Upper lobe of left lung (tissue), 6 donors: Measurements from ENCODE around the gene SERPINB10. TPM values are rescaled to one million over a fixed set of nuclear protein-coding genes. Genes with fewer than 3 reads are reported as not detected.
A peak's percentile ranks its signal among the peaks of the same experiment; 100 is the strongest.

Experiments
- ATAC-seq, 2 donors: fragments of 200-7000 bp; cut with Tn5 transposase; one replicate each; pipeline ENCODE4 v1.9.1; 2022; ENCODE audit warnings: mild to moderate bottlenecking in 2 of 2, moderate library complexity in 2 of 2; ENCODE audit not compliant: low FRiP score in 2 of 2
- DNase-seq, 2 donors: peaks; one replicate each; pipeline ENCODE4 v3.0.0-alpha.2; 2019 to 2020
- H3K27ac ChIP-seq, 4 donors: fragments of 200-600 bp; sonication (generic); one replicate each; pipeline ENCODE4 v1.5.1; 2016 to 2019
- H3K27me3 ChIP-seq, 4 donors: fragments of 200-600 bp; sonication (generic); one replicate each; pipeline ENCODE4 v1.5.1; 2017 to 2019
- H3K36me3 ChIP-seq, 4 donors: fragments of 200-600 bp; sonication (generic); one replicate each; pipeline ENCODE4 v1.5.1; 2016 to 2019
- H3K4me1 ChIP-seq, 4 donors: fragments of 200-600 bp; sonication (generic); one replicate each; pipeline ENCODE4 v1.5.1; 2018 to 2019
- H3K4me3 ChIP-seq, 4 donors: fragments of 200-600 bp; sonication (generic); one replicate each; pipeline ENCODE4 v1.5.1; 2017 to 2019; ENCODE audit warnings: mild to moderate bottlenecking in 2 of 4, moderate library complexity in 1 of 4
- H3K9me3 ChIP-seq, 4 donors: fragments of 200-600 bp; sonication (generic); one replicate each; pipeline ENCODE4 v1.5.1; 2018 to 2019
- CTCF ChIP-seq, 6 experiments: fragments of 450-650 bp in 4 of 6; fragments of 200-600 bp in 2 of 6; sonication (generic) in 2 of 6; IDR thresholded peaks; one replicate each; pipeline ENCODE4 v1.5.1; 2016 to 2019; ENCODE audit warnings: antibody characterized with exemption in 6 of 6
- EP300 ChIP-seq, 4 donors: sonication (generic); formaldehyde crosslinking; IDR thresholded peaks; one replicate each; pipeline ENCODE4 v1.5.1; 2017; ENCODE audit warnings: antibody characterized with exemption in 4 of 4, control low read depth in 2 of 4
- POLR2A ChIP-seq, 4 donors: fragments of 450-650 bp; IDR thresholded peaks; one replicate each; pipeline ENCODE4 v1.5.1; 2016 to 2017; ENCODE audit warnings: antibody characterized with exemption in 4 of 4, mild to moderate bottlenecking in 2 of 4
- POLR2AphosphoS5 ChIP-seq, 2 donors: sonication (generic); formaldehyde crosslinking; IDR thresholded peaks; one replicate each; pipeline ENCODE4 v1.5.1; 2017; ENCODE audit warnings: antibody characterized with exemption in 2 of 2
- WGBS, 2 donors: methylation state at CpG; one replicate each; pipeline ENCODE4 v1.1.5; 2017 to 2018; 5-methylcytosine and 5-hydroxymethylcytosine counted together
- total RNA-seq, 6 donors: library from RNA; depleted of rRNA in 4 of 6; stranded (reverse); fragments of >200 nt in 4 of 6; gene quantifications; one replicate each; pipeline versions ENCODE4 v1.1.0 to v1.2.1, GENCODE V29; 2016 to 2021
- donor health status: DM: no; HTN: no; CAD: no; lungs with moderate emphysema.
- donor health status: DM: no; HTN: yes; CAD: no; lungs with severe emphysema.

The SERPINB10 gene
- total RNA-seq, 6 donors from 2014 or later: 0.11 to 0.30 TPM; not detected in 4

GRCh38 chr18:63867368-63868125, 40.2 kb upstream of the SERPINB10 start:
- Histone ChIP-seq H3K4me1 (no peaks in the 10 kb centered on the region), H3K9me3 (no peaks in the 10 kb centered on the region), H3K36me3 (no peaks in the 10 kb centered on the region), H3K4me3 (no peak overlapping the region), H3K27me3 (no peaks in the 10 kb centered on the region), H3K27ac (no peak overlapping the region)
- DNase-seq (no peak), ATAC-seq (no peak)
- TF ChIP-seq POLR2A (IDR thresholded peaks at IDR 0.05) (no peak), POLR2AphosphoS5 (IDR thresholded peaks at IDR 0.05) (no peak), EP300 (IDR thresholded peaks at IDR 0.05) (no peak), CTCF (IDR thresholded peaks at IDR 0.05) (no peak)
- WGBS, 2 donors: 78 to 80% methylated on average over 3 of the region's 3 CpGs

- no peaks in the 10 kb centered on the region for H3K27me3 ChIP-seq
- ATAC-seq (no peak), DNase-seq (no peak)
- H3K36me3 ChIP-seq: no peaks in the 10 kb centered on the region
- TF ChIP-seq POLR2A (IDR thresholded peaks at IDR 0.05): no peak
- no peak for TF ChIP-seq CTCF (IDR thresholded peaks at IDR 0.05)
- TF ChIP-seq POLR2AphosphoS5 (IDR thresholded peaks at IDR 0.05): no peak
- TF ChIP-seq EP300 (IDR thresholded peaks at IDR 0.05): no peak
- WGBS, 2 donors: 86 to 93% methylated on average over 9 of the region's 9 CpGs
- no peaks in the 10 kb centered on the region for H3K4me1 ChIP-seq
- H3K27ac ChIP-seq: no peak overlapping the region
- H3K9me3 ChIP-seq: no peaks in the 10 kb centered on the region
- H3K4me3 ChIP-seq: no peak overlapping the region
Measured at GRCh38 chr18:63868546-63868945, 39.2 kb upstream of the SERPINB10 start.

GRCh38 chr18:63869374-63869773, 38.4 kb upstream of the SERPINB10 start:
- Histone ChIP-seq H3K27me3 (no peaks in the 10 kb centered on the region), H3K4me1 (no peaks in the 10 kb centered on the region), H3K27ac (no peak overlapping the region), H3K36me3 (no peaks in the 10 kb centered on the region), H3K9me3 (no peaks in the 10 kb centered on the region), H3K4me3 (no peak overlapping the region)
- DNase-seq (peak in 1 of 2 donors; percentile 63), ATAC-seq (no peak)
- TF ChIP-seq POLR2A (IDR thresholded peaks at IDR 0.05): no peak
- no peak for TF ChIP-seq CTCF (IDR thresholded peaks at IDR 0.05)
- peak; percentile 44 to 59 for TF ChIP-seq POLR2AphosphoS5 (IDR thresholded peaks at IDR 0.05)
- peak in 2 of 4 donors; percentile 38 to 67 for TF ChIP-seq EP300 (IDR thresholded peaks at IDR 0.05)
- WGBS, 2 donors: 40 to 48% methylated on average over 9 of the region's 9 CpGs

- Histone ChIP-seq H3K27ac (no peak overlapping the region), H3K4me1 (no peaks in the 10 kb centered on the region), H3K9me3 (no peaks in the 10 kb centered on the region), H3K27me3 (no peaks in the 10 kb centered on the region), H3K4me3 (no peak overlapping the region), H3K36me3 (no peaks in the 10 kb centered on the region)
- ATAC-seq: no peak
- no peak for TF ChIP-seq POLR2A (IDR thresholded peaks at IDR 0.05)
- no peak for TF ChIP-seq POLR2AphosphoS5 (IDR thresholded peaks at IDR 0.05)
- TF ChIP-seq CTCF (IDR thresholded peaks at IDR 0.05): no peak
- no peak for TF ChIP-seq EP300 (IDR thresholded peaks at IDR 0.05)
- DNase-seq: no peak
- 75 to 83% methylated on average over 3 of the region's 3 CpGs for WGBS, 2 donors
Measured at GRCh38 chr18:63869851-63870250, 37.9 kb upstream of the SERPINB10 start.

- no peaks in the 10 kb centered on the region for H3K27me3 ChIP-seq
- DNase-seq: no peak
- no peaks in the 10 kb centered on the region for H3K36me3 ChIP-seq
- H3K4me3 ChIP-seq: no peak overlapping the region
- no peaks in the 10 kb centered on the region for H3K4me1 ChIP-seq
- TF ChIP-seq POLR2A (IDR thresholded peaks at IDR 0.05) (no peak), CTCF (IDR thresholded peaks at IDR 0.05) (no peak), EP300 (IDR thresholded peaks at IDR 0.05) (no peak), POLR2AphosphoS5 (IDR thresholded peaks at IDR 0.05) (no peak)
- H3K9me3 ChIP-seq: no peaks in the 10 kb centered on the region
- WGBS, 2 donors: 66 to 68% methylated on average over 1 of the region's 1 CpG
- no peak for ATAC-seq
- no peak overlapping the region for H3K27ac ChIP-seq
Measured at GRCh38 chr18:63871836-63872235, 35.9 kb upstream of the SERPINB10 start.
